ENCODE measurements around the gene UROD.

Gene UROD

DNA sequence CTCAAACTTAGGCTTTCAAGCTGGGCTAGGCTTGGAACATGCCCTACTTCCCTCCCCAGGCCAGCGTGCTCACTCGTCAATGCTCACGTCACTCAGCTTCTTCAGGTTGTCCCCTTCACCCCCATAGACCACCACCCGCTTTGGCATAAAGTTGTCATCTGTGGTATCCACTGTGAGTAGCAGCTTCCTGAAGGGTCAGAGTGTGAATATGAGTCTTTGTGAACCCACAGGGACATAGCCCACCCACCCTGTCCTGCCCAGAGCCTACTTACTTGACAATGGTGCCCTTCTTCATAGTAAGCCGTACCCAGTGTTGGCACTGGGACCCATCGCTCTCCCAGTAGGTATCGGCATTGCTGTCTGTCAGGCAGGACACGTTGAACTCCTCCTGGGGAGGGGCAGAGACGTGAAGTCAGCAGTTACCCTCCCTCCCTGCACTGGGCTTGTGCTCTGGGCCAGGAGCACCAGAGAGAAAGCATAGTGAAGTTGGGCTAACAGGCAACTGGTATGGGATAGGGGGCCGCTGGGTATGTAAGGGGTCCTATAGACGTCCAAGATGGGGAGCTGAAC is 2.7 kb upstream of the UROD start:
- DNase-seq, result no peak

DNA sequence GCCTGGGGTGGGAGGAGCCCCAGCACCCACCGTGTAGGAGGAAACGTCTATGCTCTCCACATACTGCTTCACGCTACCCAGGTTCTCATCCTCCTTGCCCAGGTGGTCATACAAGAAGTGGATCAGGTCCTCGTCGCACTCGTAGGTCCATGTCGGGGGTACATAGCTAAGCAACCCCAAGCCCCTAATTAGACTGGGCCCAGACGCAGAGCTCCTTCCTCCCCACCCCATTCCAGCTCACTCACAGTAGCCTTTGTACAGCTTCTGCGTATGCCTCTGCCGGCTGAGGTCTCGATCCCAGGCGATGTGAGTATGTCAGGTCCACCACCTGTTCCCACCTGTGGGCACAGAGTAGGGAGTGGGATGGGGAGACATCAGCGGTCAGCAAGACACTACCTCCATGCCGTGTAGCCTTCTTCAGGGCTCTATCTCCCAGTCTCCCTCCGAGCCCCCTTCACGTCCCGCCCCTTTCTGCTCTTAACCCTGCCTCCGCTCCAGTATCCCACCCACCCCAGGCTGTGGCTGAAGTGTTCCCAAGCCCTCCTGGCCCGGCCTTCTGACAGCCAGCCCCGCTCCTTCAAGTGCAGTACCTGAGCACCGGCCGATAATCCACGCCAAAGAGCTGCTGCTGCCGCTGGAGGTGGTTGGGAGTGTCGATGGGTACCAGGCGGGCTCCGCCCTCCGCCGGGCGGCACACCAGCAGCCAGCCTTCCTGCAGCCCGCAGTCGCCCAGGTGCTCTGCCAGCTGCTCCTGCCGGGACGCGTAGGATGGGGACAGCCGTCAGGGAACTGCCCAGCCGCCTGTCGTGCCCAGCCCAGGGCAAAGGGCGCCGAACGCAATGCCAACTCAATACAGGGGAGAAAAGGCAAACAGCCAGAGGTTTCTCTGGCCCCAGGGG is 1.8 kb upstream of the UROD start:
- DNase-seq, result no peak

DNA sequence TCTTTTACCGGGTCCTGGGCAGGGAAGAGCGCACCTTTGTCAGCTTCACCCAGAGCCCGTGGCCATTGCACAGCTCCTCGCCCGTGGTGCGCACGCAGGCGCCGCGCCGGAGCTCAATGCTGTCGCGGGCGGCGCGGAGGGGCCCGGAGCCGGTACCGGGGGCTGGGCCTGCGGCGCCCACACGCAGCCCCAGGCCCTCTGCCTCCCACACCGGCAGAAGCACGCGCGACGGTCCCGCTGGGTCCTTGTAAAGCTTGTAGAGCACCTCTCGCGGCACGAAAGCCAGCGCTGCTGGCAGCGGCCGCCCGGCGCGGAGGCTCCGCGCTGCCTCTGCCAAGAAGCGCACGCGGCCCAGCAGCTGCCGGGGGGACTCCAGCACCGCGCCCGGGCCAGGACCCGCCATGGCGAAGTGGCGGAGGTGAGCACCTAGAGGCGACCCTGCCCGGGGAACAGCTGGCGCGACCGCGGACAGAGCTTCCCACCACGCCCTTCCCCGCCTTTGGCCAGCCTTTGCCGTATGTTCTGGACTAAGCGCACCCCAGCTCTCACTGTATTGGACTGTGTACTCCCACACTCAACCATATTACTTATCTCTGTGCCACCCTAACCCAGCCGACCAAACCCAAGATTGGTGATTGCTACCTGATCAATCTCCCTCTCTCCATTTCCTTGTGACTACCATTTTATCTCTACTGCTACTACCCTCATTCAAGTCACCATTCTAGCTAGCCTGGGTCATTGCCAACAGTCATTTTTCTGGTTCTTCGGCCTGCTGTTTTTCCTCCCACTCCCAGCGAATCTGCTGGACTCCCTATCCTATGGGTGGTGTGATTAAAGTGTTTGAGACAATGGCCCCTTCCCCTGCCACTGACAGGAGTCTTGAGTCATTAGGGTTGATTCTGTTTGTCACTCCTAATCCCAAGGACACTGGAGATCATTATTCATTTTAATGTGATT is 921 bp upstream of the UROD start, which contains the start of gene HECTD3:
HECTD3 (minus strand) TSS at position 470 of the 957 bp plus-strand sequence; CDS start at position 403, 67 bp downstream.
- peak; percentile 89 for DNase-seq

DNA sequence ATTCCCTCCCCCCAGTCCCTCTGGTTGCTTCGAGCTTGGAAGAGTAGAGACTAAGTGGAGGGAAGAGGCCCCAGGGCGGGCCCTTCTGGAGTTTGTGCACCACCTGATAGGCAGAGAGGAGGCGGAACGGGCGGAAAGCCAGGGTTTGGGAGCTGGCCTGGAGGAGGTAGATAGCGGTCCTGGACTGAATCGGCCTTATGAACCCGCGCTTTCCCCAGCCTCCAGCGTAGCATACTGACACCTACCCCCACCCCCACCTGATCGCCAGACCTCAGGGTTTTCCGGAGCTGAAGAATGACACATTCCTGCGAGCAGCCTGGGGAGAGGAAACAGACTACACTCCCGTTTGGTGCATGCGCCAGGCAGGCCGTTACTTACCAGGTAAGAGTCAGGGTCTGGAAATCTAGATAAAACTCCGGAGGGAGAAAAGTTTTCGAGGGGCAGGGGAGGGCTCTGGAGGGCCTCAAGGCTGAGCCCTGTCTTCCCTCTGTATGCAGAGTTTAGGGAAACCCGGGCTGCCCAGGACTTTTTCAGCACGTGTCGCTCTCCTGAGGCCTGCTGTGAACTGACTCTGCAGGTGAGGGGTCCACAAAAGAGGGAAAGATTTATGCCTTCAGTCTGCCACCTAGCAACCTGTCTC is 705 bp downstream of the UROD start:
- DNase-seq, result peak; percentile 83

DNA sequence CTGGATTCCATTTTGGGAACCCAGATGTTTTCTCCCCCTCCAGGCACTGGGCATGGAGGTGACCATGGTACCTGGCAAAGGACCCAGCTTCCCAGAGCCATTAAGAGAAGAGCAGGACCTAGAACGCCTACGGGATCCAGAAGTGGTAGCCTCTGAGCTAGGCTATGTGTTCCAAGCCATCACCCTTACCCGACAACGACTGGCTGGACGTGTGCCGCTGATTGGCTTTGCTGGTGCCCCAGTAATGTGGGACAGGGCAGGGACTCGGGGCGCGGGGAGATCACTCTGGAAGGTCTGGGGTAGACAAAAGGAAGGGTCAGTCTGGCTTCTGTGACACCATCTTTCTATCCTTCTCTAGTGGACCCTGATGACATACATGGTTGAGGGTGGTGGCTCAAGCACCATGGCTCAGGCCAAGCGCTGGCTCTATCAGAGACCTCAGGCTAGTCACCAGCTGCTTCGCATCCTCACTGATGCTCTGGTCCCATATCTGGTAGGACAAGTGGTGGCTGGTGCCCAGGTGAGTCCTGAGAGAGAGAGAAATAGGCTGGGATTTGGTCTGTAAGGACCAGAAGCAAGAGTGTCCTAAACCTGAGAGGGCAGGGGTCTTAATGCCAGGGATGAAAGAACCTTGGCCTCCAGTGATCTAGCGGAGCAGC is 1.6 kb downstream of the UROD start:
- DNase-seq, result no peak

DNA sequence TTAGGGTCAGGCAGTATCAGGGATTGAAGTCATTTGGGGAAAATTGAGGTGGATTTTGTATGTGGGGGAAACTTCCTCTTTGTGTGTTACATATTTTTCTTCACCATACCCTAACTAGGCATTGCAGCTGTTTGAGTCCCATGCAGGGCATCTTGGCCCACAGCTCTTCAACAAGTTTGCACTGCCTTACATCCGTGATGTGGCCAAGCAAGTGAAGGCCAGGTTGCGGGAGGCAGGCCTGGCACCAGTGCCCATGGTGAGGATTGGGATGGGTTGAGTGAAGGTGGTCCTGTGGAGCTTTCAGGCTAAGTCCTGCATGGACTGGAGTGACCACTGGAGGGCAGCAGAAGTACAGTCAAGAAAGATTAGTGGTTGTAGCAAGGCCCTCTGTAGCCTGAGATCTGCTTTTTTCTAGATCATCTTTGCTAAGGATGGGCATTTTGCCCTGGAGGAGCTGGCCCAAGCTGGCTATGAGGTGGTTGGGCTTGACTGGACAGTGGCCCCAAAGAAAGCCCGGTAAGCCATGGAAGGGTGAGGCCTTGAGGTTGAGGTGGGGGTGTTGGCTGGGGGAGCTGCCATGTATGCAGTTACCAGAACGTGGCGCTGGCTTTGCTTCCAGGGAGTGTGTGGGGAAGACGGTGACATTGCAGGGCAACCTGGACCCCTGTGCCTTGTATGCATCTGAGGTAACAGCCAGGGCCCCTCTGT is 2.4 kb downstream of the UROD start:
- peak; percentile 87 for DNase-seq

DNA sequence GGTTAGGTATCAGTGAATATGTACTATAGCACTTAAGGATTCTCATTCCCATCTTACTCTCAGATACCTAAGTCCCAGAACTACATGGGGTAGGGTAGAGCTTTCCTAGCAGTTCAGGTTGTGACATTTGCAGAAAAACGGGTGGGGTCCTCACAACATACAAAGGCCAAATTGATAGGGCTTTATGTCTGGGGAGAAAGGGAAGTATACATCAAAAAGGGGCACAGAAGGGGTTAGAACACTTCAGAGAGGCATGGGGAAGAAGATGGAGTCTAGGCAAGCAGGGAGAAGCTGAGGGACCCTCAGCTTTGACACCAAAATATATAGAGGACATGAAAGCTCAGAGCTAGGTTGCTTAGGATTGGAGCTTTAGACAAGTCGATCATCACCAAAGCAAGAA is 3.6 kb downstream of the UROD start:
- no peak for DNase-seq

DNA sequence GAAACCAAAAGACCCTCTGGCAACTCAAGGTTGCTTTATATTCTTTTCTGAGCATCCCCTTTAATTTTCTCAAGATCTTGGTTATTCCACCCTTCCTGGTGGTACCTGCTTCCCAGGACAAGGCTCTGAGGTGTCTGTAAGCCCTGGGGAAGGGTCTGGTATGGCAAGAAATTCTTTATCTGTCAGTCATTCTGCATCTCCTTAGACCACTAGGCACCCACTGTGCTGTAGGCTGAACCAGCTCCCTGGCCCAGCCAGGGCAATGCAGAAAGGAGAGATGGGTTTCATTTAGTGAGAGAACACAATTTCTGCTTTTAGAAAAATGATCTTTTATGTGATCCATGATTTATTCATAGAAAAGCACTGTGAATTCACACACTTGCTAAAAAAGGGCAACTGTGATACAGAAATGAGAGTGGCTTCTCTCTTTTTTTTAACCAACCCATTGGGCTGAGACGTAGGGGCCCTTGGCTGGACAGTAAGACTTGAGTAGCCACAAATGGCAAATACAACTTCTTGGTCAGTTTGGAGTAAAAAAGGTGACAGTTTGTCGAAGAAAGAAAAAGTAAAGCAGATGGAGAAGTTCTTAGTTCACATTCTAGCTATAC is 4.1 kb downstream of the UROD start:
- DNase-seq, result no peak

DNA sequence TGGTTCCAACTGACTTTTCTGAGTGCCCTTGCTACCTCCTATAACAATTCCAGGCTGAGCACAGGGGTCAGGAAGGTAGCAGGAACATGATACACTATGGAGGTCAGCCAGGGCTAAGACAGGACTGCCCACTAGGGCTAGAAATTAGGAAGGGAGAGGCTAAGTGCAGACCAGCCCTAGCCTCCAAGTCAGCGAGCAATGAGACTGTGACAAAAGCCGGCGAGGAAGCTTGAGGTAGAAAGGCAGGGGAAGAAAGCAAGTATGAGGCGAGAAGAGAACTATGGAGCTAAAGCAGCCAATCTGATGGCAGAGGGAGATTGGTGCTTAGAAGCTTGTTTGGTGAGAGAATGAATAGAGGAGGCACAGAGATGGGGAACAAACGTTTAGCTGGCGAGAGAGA is 4.7 kb downstream of the UROD start:
- DNase-seq, result no peak

DNA sequence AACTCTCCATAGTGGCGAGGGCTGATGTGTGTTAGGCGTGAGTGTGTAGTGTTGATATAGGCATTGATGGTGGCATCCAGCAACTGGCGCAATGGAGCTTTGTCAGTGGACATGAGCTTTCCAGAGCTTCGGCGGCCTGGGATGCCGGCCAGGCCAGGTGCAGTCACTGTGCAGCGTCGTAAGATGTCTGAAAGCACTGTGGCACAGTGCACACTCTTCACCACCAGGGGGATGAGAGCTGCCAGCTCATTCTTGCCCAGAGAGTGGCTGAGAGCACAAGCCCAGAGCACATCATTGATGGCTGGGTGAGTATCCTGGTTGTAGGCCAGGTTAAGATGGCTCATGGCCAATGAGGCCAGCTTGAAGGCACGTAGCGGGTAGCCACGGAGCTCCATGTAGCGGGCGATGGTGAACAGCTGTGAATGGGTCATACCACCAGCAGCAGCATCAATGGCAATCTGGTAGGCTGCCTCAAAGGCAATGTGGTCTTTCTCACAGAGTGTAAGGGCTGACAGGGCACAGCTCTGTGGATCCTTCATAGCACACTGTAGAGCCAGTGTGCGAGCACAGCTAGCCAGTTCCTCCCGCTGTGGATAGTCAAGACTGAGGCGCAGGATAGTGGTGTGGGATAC is 6.7 kb downstream of the UROD start:
- no peak for DNase-seq

DNA sequence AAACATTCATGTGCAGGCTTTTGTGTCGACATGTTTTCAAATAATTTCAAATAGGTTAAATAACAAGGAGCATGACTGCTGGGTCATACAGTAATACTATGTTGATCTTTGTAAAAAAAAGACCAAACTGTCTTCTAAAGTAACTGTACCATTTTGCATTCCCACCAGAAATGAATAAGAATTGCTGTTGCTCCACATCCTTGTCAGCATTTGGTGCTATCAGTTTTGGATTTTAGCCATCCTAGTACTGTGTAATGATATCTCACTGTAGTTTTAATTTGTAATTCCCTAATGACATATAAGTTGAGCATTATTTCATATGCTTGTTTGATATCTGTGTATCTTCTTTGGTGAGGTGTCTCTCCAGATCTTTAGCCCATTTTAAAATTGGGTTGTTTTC is 11.6 kb downstream of the UROD start:
- no peak for DNase-seq

DNA sequence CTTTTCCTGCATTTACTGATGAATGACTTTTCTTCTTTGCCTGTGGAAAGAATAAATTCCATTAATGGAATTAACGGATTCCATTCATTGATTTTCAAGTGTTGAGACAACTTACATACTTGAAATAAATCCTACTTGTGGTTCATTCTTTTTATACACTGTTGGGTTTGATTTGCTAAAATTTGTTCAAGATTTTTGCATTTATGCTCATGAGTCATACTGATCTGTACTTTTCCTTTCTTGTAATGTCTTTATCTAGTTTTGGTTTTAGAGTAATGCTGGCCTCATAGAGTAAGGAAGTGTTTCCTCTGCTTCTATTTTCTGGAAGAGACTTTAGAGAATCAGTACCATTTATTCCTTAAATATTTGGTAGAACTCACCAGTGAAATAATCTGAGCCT is 14.4 kb downstream of the UROD start:
- no peak for DNase-seq

DNA sequence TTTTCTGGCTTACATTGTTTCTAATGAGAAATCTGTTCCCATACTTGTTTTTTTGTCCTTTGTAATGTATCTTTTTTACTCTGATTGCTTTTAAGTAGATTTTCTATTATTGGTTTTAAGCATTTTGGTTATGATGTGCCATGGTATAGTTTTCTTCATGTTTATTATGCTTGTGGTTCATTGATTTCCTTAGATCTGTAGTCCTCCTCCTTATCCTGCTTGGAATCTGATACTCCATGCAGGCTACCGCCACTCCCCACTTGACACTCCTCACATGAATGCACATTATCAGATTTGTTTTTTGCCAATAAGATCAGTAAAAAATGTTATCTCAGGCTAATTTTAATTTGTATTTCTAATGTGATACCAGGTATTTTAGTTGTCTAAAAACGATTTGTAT is 20.8 kb downstream of the UROD start:
- no peak for DNase-seq

DNA sequence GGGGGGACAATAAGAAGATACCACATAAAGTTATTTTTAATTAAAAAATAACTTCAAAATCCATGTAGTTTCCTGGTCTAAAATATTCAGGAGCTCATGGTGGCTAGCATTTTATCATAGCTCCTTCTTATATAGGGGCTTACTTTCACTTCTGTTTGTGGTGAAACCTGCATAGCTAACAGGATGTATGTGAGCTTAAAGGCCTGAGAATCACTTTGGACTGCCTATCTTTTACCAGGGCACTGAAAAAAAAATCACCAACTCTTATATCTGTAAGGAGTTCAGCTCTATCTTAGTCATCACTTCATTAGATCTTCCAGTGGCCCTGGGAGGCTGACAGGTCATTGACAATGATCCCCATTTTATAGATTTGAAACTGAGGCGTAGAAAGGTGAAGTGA is 21.3 kb downstream of the UROD start:
- no peak for DNase-seq

DNA sequence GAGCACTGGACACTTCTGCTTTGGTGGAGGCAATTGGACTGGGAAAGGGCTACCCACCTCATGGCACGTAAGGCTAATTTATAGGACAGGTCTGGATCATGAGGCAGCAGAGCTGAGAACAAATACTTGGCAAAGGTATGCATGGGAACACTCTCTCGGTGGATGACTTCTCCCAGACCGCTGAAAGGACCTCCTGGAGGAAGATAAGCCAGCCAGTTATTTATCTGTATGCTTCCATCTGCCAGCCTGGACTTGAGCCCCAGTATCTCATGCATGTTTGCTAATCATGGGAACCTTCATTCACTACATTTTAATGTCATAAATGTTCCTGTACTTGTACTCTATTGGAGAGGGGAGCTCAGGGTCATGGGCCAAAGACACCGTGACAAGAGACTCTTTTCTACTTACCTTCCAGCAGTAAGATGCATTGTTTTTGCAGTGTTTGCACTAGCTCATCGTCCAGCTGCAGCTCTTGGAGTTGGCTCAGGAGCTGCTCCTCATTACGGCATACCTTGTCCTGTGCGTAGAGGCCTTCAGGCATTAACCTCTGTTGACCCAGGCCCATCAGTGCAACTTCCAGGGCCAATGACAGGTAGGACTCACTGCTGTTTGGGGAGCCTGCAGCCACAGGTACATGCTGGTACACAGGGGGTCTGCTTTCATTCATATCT is 23.7 kb downstream of the UROD start:
- DNase-seq, result no peak

DNA sequence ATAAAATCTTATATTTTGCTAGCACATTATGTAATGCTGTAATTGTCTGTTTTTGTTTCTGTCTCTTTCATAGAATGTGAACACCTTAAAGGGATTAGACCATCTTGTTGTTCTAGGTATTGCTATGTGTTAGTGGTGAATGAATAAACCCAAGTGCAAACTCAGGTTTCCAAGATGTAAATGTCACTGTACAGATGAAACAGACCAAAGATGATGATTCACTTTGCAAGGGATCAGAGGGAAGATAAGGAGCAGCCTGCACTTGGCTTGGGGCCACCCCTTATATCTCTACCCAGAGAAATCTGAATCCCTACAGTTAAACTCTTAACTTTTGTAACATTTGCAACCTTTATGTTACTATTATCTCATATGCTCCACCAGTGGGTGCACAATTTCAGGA is 25.4 kb downstream of the UROD start:
- DNase-seq, result no peak

DNA sequence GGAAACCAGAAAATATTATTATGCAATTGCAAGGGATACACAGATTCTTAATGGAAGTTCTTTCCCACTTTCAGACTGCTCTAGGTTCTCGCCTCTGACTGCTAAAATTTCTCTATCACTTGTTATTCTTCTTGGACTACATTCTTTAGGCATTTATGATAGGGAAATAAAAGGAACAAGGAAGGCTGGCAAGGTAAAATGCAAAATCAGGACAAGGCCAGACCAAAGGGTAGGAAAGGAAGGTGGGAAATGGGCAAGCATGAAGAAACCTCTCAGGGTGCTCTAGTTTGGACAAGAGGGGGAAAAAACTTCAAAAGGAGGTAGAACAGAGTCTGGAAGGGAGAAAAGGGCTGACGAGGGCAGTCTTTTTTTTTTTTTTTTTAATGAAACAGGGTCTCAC is 26.2 kb downstream of the UROD start:
- no peak for DNase-seq

DNA sequence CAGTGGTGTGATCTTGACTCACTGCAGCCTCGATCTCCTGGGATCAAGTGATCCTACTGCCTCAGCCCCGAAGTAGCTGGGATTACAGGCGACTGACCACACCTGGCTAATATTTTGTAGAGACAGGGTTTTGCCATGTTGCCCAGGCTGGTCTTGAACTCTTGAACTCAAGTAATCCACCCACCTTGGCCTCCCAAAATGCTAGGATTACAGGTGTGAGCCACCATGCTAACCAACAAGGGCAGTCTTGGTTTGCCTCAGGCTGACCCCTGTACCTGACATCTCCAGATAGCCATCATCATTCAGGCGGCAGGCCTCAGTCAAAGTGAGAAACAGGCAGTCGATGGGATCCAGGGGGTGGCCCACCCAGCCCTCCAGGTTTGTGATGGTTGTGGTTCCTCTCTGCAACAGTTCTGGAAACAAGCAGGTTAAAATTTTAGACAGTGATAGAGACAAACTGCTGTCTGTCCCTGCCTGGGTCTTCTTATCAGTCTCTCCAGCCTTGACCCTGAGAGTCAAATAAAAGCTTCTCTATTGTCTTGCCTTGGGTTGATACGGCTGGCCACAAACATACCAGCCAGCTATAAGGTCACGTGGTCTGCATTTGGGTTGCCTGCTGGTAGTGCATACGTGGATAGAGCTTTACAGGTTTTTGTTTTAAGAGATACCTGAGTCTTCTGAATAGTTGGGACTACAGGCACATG is 26.8 kb downstream of the UROD start:
- DNase-seq, result no peak

DNA sequence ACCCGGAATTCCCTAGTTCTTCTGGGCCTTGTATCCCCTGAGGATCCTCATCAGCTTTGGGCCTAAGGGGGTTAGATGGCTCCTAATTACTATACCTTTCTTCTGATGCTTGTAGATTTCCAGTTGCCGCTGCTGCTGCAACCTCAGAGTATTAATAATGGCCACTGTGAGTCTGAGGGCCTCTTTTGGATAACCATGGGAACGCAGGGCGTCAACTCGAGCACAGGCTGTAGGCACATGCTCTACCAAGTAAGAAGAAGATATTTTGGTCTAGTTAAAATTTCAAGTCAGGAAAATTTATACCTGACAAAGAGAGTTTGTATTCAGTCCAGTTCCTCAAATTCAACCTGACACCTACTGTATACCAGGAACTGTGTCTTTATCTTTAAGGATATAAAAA is 28.2 kb downstream of the UROD start:
- no peak for DNase-seq
